Measurements from ENCODE around the gene RPS21. TPM values are rescaled to one million over a fixed set of nuclear protein-coding genes. Genes with fewer than 3 reads are reported as not detected.

Gene RPS21
- total RNA-seq, 4 donors from 2014 or later, result 1,371 to 3,195 (median 1,826) TPM

GRCh38 chr20:62410746-62411478 is 24.0 kb downstream of the RPS21 start:
- no peaks in the 10 kb centered on the region for H3K36me3 ChIP-seq
- 64 to 76% methylated on average over 6 to 13 of the region's 19 CpGs for WGBS, 2 donors
- H3K9me3 ChIP-seq, result no peaks in the 10 kb centered on the region
- TF ChIP-seq CTCF (IDR thresholded peaks at IDR 0.05), result no peak
- TF ChIP-seq EP300 (IDR thresholded peaks at IDR 0.05), result no peak
- TF ChIP-seq POLR2A (IDR thresholded peaks at IDR 0.05), result no peak
- H3K27ac ChIP-seq, result peak overlapping the region in 1 of 4 donors; percentile 66
- DNase-seq (ENCODE audit: low spot score in 2 of 2), result no peak
- H3K27me3 ChIP-seq, result peaks cover 0 to 13% of the 10 kb centered on the region in 2 donors
- H3K4me3 ChIP-seq, result no peak overlapping the region
- H3K4me1 ChIP-seq, result peaks cover 0 to 27% (median 18%) of the 10 kb centered on the region in 4 donors

- 69 to 81% methylated on average over 12 to 24 of the region's 24 CpGs for WGBS, 2 donors
- DNase-seq (ENCODE audit: low spot score in 2 of 2), result no peak
- Histone ChIP-seq H3K27ac (peak overlapping the region in 1 of 4 donors; percentile 66), H3K36me3 (no peaks in the 10 kb centered on the region), H3K9me3 (no peaks in the 10 kb centered on the region), H3K4me3 (no peak overlapping the region), H3K4me1 (peaks cover 0 to 19% (median 11%) of the 10 kb centered on the region in 4 donors), H3K27me3 (peaks cover 0 to 17% of the 10 kb centered on the region in 2 donors)
- no peak for TF ChIP-seq POLR2A (IDR thresholded peaks at IDR 0.05)
- TF ChIP-seq CTCF (IDR thresholded peaks at IDR 0.05), result no peak
- no peak for TF ChIP-seq EP300 (IDR thresholded peaks at IDR 0.05)
These were observed 24.7 kb downstream of the RPS21 start for GRCh38 chr20:62411479-62412193.

GRCh38 chr20:62412194-62413024 is 25.5 kb downstream of the RPS21 start:
- Histone ChIP-seq H3K36me3 (no peaks in the 10 kb centered on the region), H3K27me3 (peaks cover 0 to 17% of the 10 kb centered on the region in 2 donors), H3K27ac (peak overlapping the region in 1 of 4 donors; percentile 66), H3K4me3 (no peak overlapping the region), H3K9me3 (no peaks in the 10 kb centered on the region), H3K4me1 (peaks cover 0 to 16% (median 9%) of the 10 kb centered on the region in 4 donors)
- TF ChIP-seq EP300 (IDR thresholded peaks at IDR 0.05) (no peak), CTCF (IDR thresholded peaks at IDR 0.05) (no peak), POLR2A (IDR thresholded peaks at IDR 0.05) (no peak)
- WGBS, 2 donors, result 69 to 79% methylated on average over 20 to 22 of the region's 22 CpGs
- no peak for DNase-seq (ENCODE audit: low spot score in 2 of 2)

- DNase-seq (ENCODE audit: low spot score in 2 of 2), result no peak
- peaks cover 0 to 20% of the 10 kb centered on the region in 2 donors for H3K27me3 ChIP-seq
- no peak overlapping the region for H3K4me3 ChIP-seq
- H3K9me3 ChIP-seq, result no peaks in the 10 kb centered on the region
- WGBS, 2 donors, result 84 to 86% methylated on average over 7 of the region's 11 CpGs
- H3K36me3 ChIP-seq, result no peaks in the 10 kb centered on the region
- no peak for TF ChIP-seq EP300 (IDR thresholded peaks at IDR 0.05)
- TF ChIP-seq CTCF (IDR thresholded peaks at IDR 0.05), result no peak
- no peak for TF ChIP-seq POLR2A (IDR thresholded peaks at IDR 0.05)
- peak overlapping the region in 1 of 4 donors; percentile 59 for H3K27ac ChIP-seq
- H3K4me1 ChIP-seq, result peaks cover 0 to 12% (median 5%) of the 10 kb centered on the region in 4 donors
These were observed 26.2 kb downstream of the RPS21 start for GRCh38 chr20:62413025-62413570.
